Measurements from ENCODE around the gene PCDH9.
"Not testable (repeated sequence)": the region's sequence is repeated elsewhere in the genome, so short reads cannot be mapped to it uniquely, and the experiment has no call there.

Gene PCDH9

GRCh38 chr13:66886264-66886663 is 343.9 kb downstream of the PCDH9 start:
- DNase-seq = no peak

GRCh38 chr13:66881170-66881569 is 349.0 kb downstream of the PCDH9 start:
- not testable (repeated sequence) for DNase-seq

GRCh38 chr13:66879988-66880387 is 350.1 kb downstream of the PCDH9 start:
- DNase-seq = no peak

GRCh38 chr13:66875264-66875663 is 354.9 kb downstream of the PCDH9 start:
- no peak for DNase-seq

GRCh38 chr13:66864627-66865026 is 365.5 kb downstream of the PCDH9 start:
- no peak for DNase-seq

GRCh38 chr13:66860878-66861417 is 369.2 kb downstream of the PCDH9 start:
- DNase-seq = no peak

- DNase-seq = no peak
Measured at GRCh38 chr13:66859934-66860877, 369.9 kb downstream of the PCDH9 start.

- DNase-seq = no peak
Measured at GRCh38 chr13:66859078-66859477, 371.1 kb downstream of the PCDH9 start.

- no peak for DNase-seq
Measured at GRCh38 chr13:66858163-66858562, 372.0 kb downstream of the PCDH9 start.

GRCh38 chr13:66855131-66855530 is 375.0 kb downstream of the PCDH9 start:
- no peak for DNase-seq

GRCh38 chr13:66853564-66853963 is 376.6 kb downstream of the PCDH9 start:
- DNase-seq = no peak

GRCh38 chr13:66849706-66850105 is 380.4 kb downstream of the PCDH9 start:
- no peak for DNase-seq

- DNase-seq = no peak
Measured at GRCh38 chr13:66847541-66847940, 382.6 kb downstream of the PCDH9 start.

GRCh38 chr13:66845393-66845792 is 384.7 kb downstream of the PCDH9 start:
- DNase-seq = no peak

GRCh38 chr13:66844933-66845332 is 385.2 kb downstream of the PCDH9 start:
- no peak for DNase-seq

- no peak for DNase-seq
Measured at GRCh38 chr13:66842766-66843165, 387.4 kb downstream of the PCDH9 start.

GRCh38 chr13:66840621-66841020 is 389.5 kb downstream of the PCDH9 start:
- DNase-seq = no peak

- DNase-seq = no peak
Measured at GRCh38 chr13:66837246-66837645, 392.9 kb downstream of the PCDH9 start.

- no peak for DNase-seq
Measured at GRCh38 chr13:66835040-66835628, 395.0 kb downstream of the PCDH9 start.

- DNase-seq = no peak
Measured at GRCh38 chr13:66830940-66831716, 399.0 kb downstream of the PCDH9 start.

GRCh38 chr13:66829803-66830202 is 400.3 kb downstream of the PCDH9 start:
- no peak for DNase-seq

- DNase-seq = no peak
Measured at GRCh38 chr13:66826398-66826797, 403.7 kb downstream of the PCDH9 start.

GRCh38 chr13:66821551-66821950 is 408.6 kb downstream of the PCDH9 start:
- DNase-seq = no peak
